ENCODE data around the gene PFN1. TPM values are rescaled to one million over a fixed set of nuclear protein-coding genes. Genes with fewer than 3 reads are reported as not detected.
"Not testable (repeated sequence)": the region's sequence is repeated elsewhere in the genome, so short reads cannot be mapped to it uniquely, and the experiment has no call there.

PFN1 gene
- total RNA-seq, 1 experiment from 2014 or later, result 1,180 TPM

GRCh38 chr17:4945176-4945943, 3.0 kb downstream of the PFN1 start:
- peak; percentile 97 for DNase-seq (ENCODE audit: low spot score)

GRCh38 chr17:4944554-4945175, 3.7 kb downstream of the PFN1 start:
- DNase-seq (ENCODE audit: low spot score), result no peak

GRCh38 chr17:4944163-4944553, 4.2 kb downstream of the PFN1 start:
- no peak for DNase-seq (ENCODE audit: low spot score)

- DNase-seq (ENCODE audit: low spot score), result no peak
Observed at GRCh38 chr17:4942760-4943508, 5.4 kb downstream of the PFN1 start.

GRCh38 chr17:4941319-4941610, 7.1 kb downstream of the PFN1 start:
- DNase-seq (ENCODE audit: low spot score), result no peak

- DNase-seq (ENCODE audit: low spot score), result no peak
Observed at GRCh38 chr17:4940555-4941318, 7.6 kb downstream of the PFN1 start.

GRCh38 chr17:4939796-4940554, 8.4 kb downstream of the PFN1 start, which contains the start of the genes RNF167 and SLC25A11:
Gene RNF167, plus strand, starts transcription at chr17:4940268. Its CDS starts 642 bp downstream, at chr17:4940910.
Gene SLC25A11, minus strand, starts transcription at chr17:4940046. Its CDS starts 136 bp downstream, at chr17:4939910.
- peak; percentile 99 for DNase-seq (ENCODE audit: low spot score)

GRCh38 chr17:4939546-4939795, 8.9 kb downstream of the PFN1 start:
- DNase-seq (ENCODE audit: low spot score), result no peak

GRCh38 chr17:4938688-4939545, 9.4 kb downstream of the PFN1 start:
- no peak for DNase-seq (ENCODE audit: low spot score)

- DNase-seq (ENCODE audit: low spot score), result no peak
Observed at GRCh38 chr17:4938069-4938491, 10.2 kb downstream of the PFN1 start.

GRCh38 chr17:4937553-4937952, 10.8 kb downstream of the PFN1 start:
- no peak for DNase-seq (ENCODE audit: low spot score)

- DNase-seq (ENCODE audit: low spot score), result no peak
Observed at GRCh38 chr17:4936436-4936835, 11.9 kb downstream of the PFN1 start.

GRCh38 chr17:4935650-4936049, 12.7 kb downstream of the PFN1 start:
- DNase-seq (ENCODE audit: low spot score), result no peak

GRCh38 chr17:4934173-4934979, 14.0 kb downstream of the PFN1 start:
- peak; percentile 67 for DNase-seq (ENCODE audit: low spot score)

- no peak for DNase-seq (ENCODE audit: low spot score)
Observed at GRCh38 chr17:4933646-4934045, 14.7 kb downstream of the PFN1 start.

GRCh38 chr17:4932756-4933155, 15.6 kb downstream of the PFN1 start:
- DNase-seq (ENCODE audit: low spot score), result no peak

- no peak for DNase-seq (ENCODE audit: low spot score)
Observed at GRCh38 chr17:4931963-4932362, 16.4 kb downstream of the PFN1 start, which contains the start of gene GP1BA. Gene GP1BA, plus strand, starts transcription at chr17:4932277. Its CDS starts 328 bp downstream, at chr17:4932605.

GRCh38 chr17:4928881-4929280, 19.4 kb downstream of the PFN1 start:
- no peak for DNase-seq (ENCODE audit: low spot score)

- not testable (repeated sequence) for DNase-seq (ENCODE audit: low spot score)
Observed at GRCh38 chr17:4926577-4927335, 21.6 kb downstream of the PFN1 start.

Measured in A172 (cell line).